GM18502 (cell line): Measurements from ENCODE around the gene PIGO.

Experiments used
- ATAC-seq: cut with Tn5 transposase; IDR thresholded peaks from one replicate; pipeline ENCODE4 v1.9.1; 2021; ENCODE audit warnings: mild to moderate bottlenecking; ENCODE audit not compliant: unreplicated experiment, poor library complexity

The PIGO gene

GRCh38 chr9:35096035-35096849, at the start of gene PIGO:
PIGO (minus strand) TSS chr9:35096591; CDS start chr9:35095565, 1,026 bp downstream.
- peak; percentile 87 for ATAC-seq

- ATAC-seq = no peak
These were observed 45.6 kb upstream of the PIGO start for GRCh38 chr9:35142037-35142436.

GRCh38 chr9:35140093-35140492, 43.7 kb upstream of the PIGO start:
- no peak for ATAC-seq

GRCh38 chr9:35136866-35137265, 40.5 kb upstream of the PIGO start:
- no peak for ATAC-seq

- no peak for ATAC-seq
These were observed 39.6 kb upstream of the PIGO start for GRCh38 chr9:35135988-35136387.

GRCh38 chr9:35134920-35135319, 38.5 kb upstream of the PIGO start:
- ATAC-seq = no peak

- peak; percentile 56 for ATAC-seq
These were observed 20.6 kb upstream of the PIGO start for GRCh38 chr9:35116898-35117551.

GRCh38 chr9:35116539-35116897, 20.1 kb upstream of the PIGO start:
- no peak for ATAC-seq

- peak; percentile 62 for ATAC-seq
These were observed 19.5 kb upstream of the PIGO start, which contains the start of gene ATOSB for GRCh38 chr9:35115680-35116538. ATOSB (minus strand) TSS chr9:35115862; CDS start chr9:35108274, 7,588 bp downstream.

GRCh38 chr9:35114840-35115628, 18.6 kb upstream of the PIGO start:
- ATAC-seq = no peak

GRCh38 chr9:35114113-35114839, 17.9 kb upstream of the PIGO start:
- peak; percentile 17 for ATAC-seq

- ATAC-seq = no peak
These were observed 16.0 kb upstream of the PIGO start for GRCh38 chr9:35112257-35113020.

GRCh38 chr9:35111001-35111933, 14.9 kb upstream of the PIGO start:
- ATAC-seq = peak; percentile 76

GRCh38 chr9:35110327-35110761, 14.0 kb upstream of the PIGO start:
- no peak for ATAC-seq

GRCh38 chr9:35108946-35109575, 12.7 kb upstream of the PIGO start:
- ATAC-seq = no peak

- no peak for ATAC-seq
These were observed 12.1 kb upstream of the PIGO start for GRCh38 chr9:35108461-35108860.
